Kidney (tissue), 14 donors: ENCODE measurements around the gene FAF2. TPM values are rescaled to one million over a fixed set of nuclear protein-coding genes. Genes with fewer than 3 reads are reported as not detected.

Experiments
- DNase-seq, 5 donors: peaks; one replicate each; pipeline ENCODE4 v3.0.0-alpha.2; 2013 to 2020
- FAIRE-seq: peaks from 2 replicates; lab custom pipeline; 2012; peaks lifted over from hg19 to GRCh38; lab: Jason Lieb, UNC
- H3K27ac ChIP-seq, 2 donors: one replicate each; pipeline ENCODE4 v1.7.0; 2013; ENCODE audit warnings: low read depth in 2 of 2, low read length in 2 of 2, inconsistent platforms in 1 of 2
- H3K27me3 ChIP-seq: one replicate; pipeline ENCODE4 v1.7.1; 2013; ENCODE audit warnings: low read length, inconsistent platforms; ENCODE audit not compliant: control insufficient read depth, insufficient read depth
- H3K36me3 ChIP-seq, 3 donors: one replicate each; pipeline versions ENCODE4 v1.7.0 to v1.7.1; 2013; ENCODE audit warnings: low read length in 3 of 3, control low read depth in 1 of 3, inconsistent platforms in 1 of 3; ENCODE audit not compliant: insufficient read depth in 3 of 3, control insufficient read depth in 2 of 3
- H3K4me1 ChIP-seq, 3 donors: one replicate each; pipeline versions ENCODE4 v1.7.0 to v1.7.1; 2013; ENCODE audit warnings: low read length in 3 of 3, inconsistent platforms in 1 of 3, low read depth in 1 of 3; ENCODE audit not compliant: control insufficient read depth in 2 of 3, insufficient read depth in 2 of 3
- H3K4me3 ChIP-seq, 3 donors: one replicate each; pipeline versions ENCODE4 v1.7.0 to v1.8.1; 2013; ENCODE audit warnings: low read length in 3 of 3, control low read depth in 1 of 3, inconsistent platforms in 1 of 3
- H3K9ac ChIP-seq, 3 donors: one replicate each; pipeline versions ENCODE4 v1.7.0 to v1.7.1; 2013; ENCODE audit warnings: low read length in 3 of 3, control low read depth in 1 of 3, inconsistent platforms in 1 of 3
- H3K9me3 ChIP-seq, 3 donors: one replicate each; pipeline versions ENCODE4 v1.7.0 to v1.7.1; 2013; ENCODE audit warnings: low read length in 3 of 3, control low read depth in 1 of 3, inconsistent platforms in 1 of 3; ENCODE audit not compliant: control insufficient read depth in 2 of 3, insufficient read depth in 1 of 3
- CTCF ChIP-seq: IDR thresholded peaks from 3 replicates; pipeline ENCODE4 v1.5.1; 2012; ENCODE audit warnings: mild to moderate bottlenecking, moderate library complexity, borderline replicate concordance; ENCODE audit not compliant: insufficient read depth; ENCODE audit errors: extremely low read depth
- intact Hi-C: fragments of 100-400 bp; cut with DNase I; formaldehyde crosslinking; loops from one replicate; pipeline ENCODE4 v1.11.1; 2022
- polyA plus RNA-seq: library from polyadenylated mRNA; stranded (reverse); fragments of 350-450 nt; fragmentation: Illumina TruSeq; extraction: RNeasy Lipid Tissue Mini Kit (QIAGEN cat#74804); gene quantifications from one replicate; pipeline ENCODE4 v1.2.3, GENCODE V29; 2014; ENCODE audit warnings: low read depth, low replicate concordance; ENCODE audit not compliant: insufficient read depth
- total RNA-seq: library from RNA; stranded (reverse); fragmentation: NEBNext Ultra II Directional; extraction: Animal tissue kit (Norgen Biotek cat#: 25700); gene quantifications from one replicate; pipeline ENCODE4 v1.2.1, GENCODE V29; 2021
- donor health status: control.
- donor health status: control.
- donor health status: control.
- donor health status: control.
- donor health status: control.
- donor health status: DM: yes; HTN: yes; CAD: no.
- donor health status: Normal renal cell carcinoma (clear cell type).

The FAF2 gene
- total and polyA plus RNA-seq, 2 donors from 2014 or later, result 11.1 to 31.7 TPM

- Histone ChIP-seq H3K9ac (no peak overlapping the region), H3K4me1 (peaks cover 0 to 8% (median 0%) of the 10 kb centered on the region in 3 donors), H3K9me3 (peaks cover 0 to 2% (median 0%) of the 10 kb centered on the region in 3 donors), H3K36me3 (peaks cover 0 to 4% (median 0%) of the 10 kb centered on the region in 3 donors), H3K4me3 (no peak overlapping the region), H3K27ac (no peak overlapping the region), H3K27me3 (no peaks in the 10 kb centered on the region)
- no peak for TF ChIP-seq CTCF
- intact Hi-C loops, result no loop called here
- no peak for FAIRE-seq
- DNase-seq, result no peak
Measured at GRCh38 chr5:176469296-176469695, 21.1 kb downstream of the FAF2 start.

- intact Hi-C loops, result no loop called here
- H3K27ac ChIP-seq, result no peak overlapping the region
- no peak for DNase-seq
- H3K4me3 ChIP-seq, result no peak overlapping the region
- no peak overlapping the region for H3K9ac ChIP-seq
- H3K4me1 ChIP-seq, result peaks cover 0 to 8% (median 0%) of the 10 kb centered on the region in 3 donors
- no peak for FAIRE-seq
- no peaks in the 10 kb centered on the region for H3K27me3 ChIP-seq
- H3K9me3 ChIP-seq, result peaks cover 0 to 2% (median 0%) of the 10 kb centered on the region in 3 donors
- TF ChIP-seq CTCF, result no peak
- peaks cover 0 to 4% (median 0%) of the 10 kb centered on the region in 3 donors for H3K36me3 ChIP-seq
Measured at GRCh38 chr5:176470539-176470938, 22.4 kb downstream of the FAF2 start.

GRCh38 chr5:176471098-176471497 is 22.9 kb downstream of the FAF2 start:
- Histone ChIP-seq H3K4me1 (peaks cover 0 to 6% (median 0%) of the 10 kb centered on the region in 3 donors), H3K27ac (no peak overlapping the region), H3K36me3 (peaks cover 0 to 4% (median 0%) of the 10 kb centered on the region in 3 donors), H3K9ac (no peak overlapping the region), H3K9me3 (peaks cover 0 to 2% (median 0%) of the 10 kb centered on the region in 3 donors), H3K27me3 (no peaks in the 10 kb centered on the region), H3K4me3 (no peak overlapping the region)
- intact Hi-C loops, result no loop called here
- DNase-seq, result no peak
- no peak for FAIRE-seq
- TF ChIP-seq CTCF, result no peak
